NB4 (cell line): ENCODE measurements around the gene KCNC4.

Experiments used
- POLR2A ChIP-seq: IDR thresholded peaks from 2 replicates; pipeline ENCODE4 v1.6.1; 2011; ENCODE audit warnings: mild to moderate bottlenecking; ENCODE audit not compliant: insufficient read length; ENCODE audit errors: extremely low read depth
- TF ChIP-seq, protein P1 (sequence below): IDR thresholded peaks from one replicate; pipeline ENCODE4 v1.5.1; 2012; ENCODE audit warnings: low read depth, low read length

GRCh38 chr1:110254604-110255391, 44.7 kb downstream of the KCNC4 start:
- TF ChIP-seq, protein P1, sequence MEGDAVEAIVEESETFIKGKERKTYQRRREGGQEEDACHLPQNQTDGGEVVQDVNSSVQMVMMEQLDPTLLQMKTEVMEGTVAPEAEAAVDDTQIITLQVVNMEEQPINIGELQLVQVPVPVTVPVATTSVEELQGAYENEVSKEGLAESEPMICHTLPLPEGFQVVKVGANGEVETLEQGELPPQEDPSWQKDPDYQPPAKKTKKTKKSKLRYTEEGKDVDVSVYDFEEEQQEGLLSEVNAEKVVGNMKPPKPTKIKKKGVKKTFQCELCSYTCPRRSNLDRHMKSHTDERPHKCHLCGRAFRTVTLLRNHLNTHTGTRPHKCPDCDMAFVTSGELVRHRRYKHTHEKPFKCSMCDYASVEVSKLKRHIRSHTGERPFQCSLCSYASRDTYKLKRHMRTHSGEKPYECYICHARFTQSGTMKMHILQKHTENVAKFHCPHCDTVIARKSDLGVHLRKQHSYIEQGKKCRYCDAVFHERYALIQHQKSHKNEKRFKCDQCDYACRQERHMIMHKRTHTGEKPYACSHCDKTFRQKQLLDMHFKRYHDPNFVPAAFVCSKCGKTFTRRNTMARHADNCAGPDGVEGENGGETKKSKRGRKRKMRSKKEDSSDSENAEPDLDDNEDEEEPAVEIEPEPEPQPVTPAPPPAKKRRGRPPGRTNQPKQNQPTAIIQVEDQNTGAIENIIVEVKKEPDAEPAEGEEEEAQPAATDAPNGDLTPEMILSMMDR = no peak
- no peak for TF ChIP-seq POLR2A
